PC-3 (cell line): ENCODE measurements around the gene ACTRT3.

ENCODE experiments used
- CTCF ChIP-seq: fragments of 300-600 bp; sonication (generic); conservative IDR thresholded peaks from 2 replicates; pipeline ENCODE4 v1.5.1; 2017; ENCODE audit warnings: antibody characterized with exemption, low read depth, mild to moderate bottlenecking, low read length
- EZH2 ChIP-seq: fragments of 300-600 bp; sonication (generic); IDR thresholded peaks from one replicate; pipeline ENCODE4 v1.6.1; 2017; ENCODE audit warnings: antibody characterized with exemption, mild to moderate bottlenecking, low read length; ENCODE audit not compliant: unreplicated experiment
- EZH2phosphoT487 ChIP-seq: fragments of 300-600 bp; sonication (generic); IDR thresholded peaks from 2 replicates; pipeline ENCODE4 v1.6.1; 2018; ENCODE audit warnings: mild to moderate bottlenecking, antibody characterized with exemption, low read length, borderline replicate concordance

DNA sequence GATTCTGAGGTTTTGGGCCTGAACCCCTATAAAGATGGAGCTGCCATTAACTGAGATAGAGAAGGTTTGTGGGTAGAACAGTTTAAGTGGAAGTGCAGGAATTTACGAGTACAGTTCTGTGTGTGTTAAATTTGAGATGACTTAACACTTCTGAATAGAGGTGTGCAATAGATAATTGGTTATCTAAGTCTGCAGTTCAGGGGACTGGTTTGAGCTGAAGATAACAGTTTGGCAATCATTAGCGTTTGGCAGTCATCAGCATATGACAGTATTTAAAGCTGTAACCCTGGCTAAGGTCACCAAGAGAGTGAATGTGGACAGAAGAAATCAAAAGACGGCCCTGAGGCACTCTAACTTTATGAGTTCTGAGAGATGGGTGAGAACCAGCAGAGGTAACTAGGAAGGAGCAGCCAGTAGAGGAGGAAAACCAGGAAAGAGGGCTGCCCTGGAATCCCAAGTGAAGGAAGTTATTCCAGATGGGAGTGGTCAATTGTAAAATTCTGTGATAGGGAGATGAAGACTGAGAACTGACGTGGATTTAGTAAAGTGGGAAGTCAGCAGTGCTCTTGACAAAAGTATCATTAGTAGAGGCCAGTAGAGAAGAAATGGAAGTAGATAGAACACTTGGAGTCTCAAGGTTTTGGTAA lies 12.0 kb upstream of the ACTRT3 start:
- no peak for TF ChIP-seq CTCF
- no peak for TF ChIP-seq EZH2
- TF ChIP-seq EZH2phosphoT487 = no peak
